Measurements from ENCODE around the gene IKZF2. TPM values are rescaled to one million over a fixed set of nuclear protein-coding genes. Genes with fewer than 3 reads are reported as not detected.

The IKZF2 gene
- polyA plus RNA-seq, 2 of the 4 experiments (the other 2 are of a cell fraction), result 0.17 to 0.44 TPM

DNA sequence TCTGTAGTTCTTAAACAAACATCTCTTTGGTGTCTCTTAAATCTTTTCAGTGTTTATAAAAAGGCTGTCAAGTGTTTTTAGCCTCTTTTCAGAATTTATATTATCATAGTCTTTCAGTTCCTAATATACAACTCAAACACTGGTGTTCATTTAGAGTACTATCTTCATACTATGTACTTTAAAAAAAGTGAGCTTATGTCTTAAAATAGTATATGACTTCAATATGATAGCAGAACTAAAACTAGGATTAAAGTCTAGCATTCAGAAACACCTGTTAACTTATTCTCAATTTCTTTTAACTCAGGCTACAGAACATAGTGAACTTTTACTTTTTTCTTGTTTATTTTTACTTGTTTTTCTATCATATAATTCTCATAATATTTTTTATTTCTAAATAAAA, 14.7 kb upstream of the IKZF2 start:
- Histone ChIP-seq H3K27ac (no peak overlapping the region), H3K4me1 (no peaks in the 10 kb centered on the region), H3K9me3 (no peaks in the 10 kb centered on the region), H3K4me3 (no peak overlapping the region), H3K4me2 (no peak overlapping the region)
- TF ChIP-seq EHF (CRISPR knock-in tag; IDR thresholded peaks at IDR 0.05) (no peak), FOSL2 (IDR thresholded peaks at IDR 0.05) (no peak), FOSL2 (CRISPR knock-in tag; IDR thresholded peaks at IDR 0.05) (no peak), NR3C1 (IDR thresholded peaks at IDR 0.05) (no peak), HDAC2 (IDR thresholded peaks at IDR 0.05) (no peak), RAD21 (conservative IDR thresholded peaks at IDR 0.05 in 1 of 2, IDR thresholded peaks at IDR 0.05 in 1 of 2) (no peak), SREBF2 (IDR thresholded peaks at IDR 0.05) (no peak), KDM5A (IDR thresholded peaks at IDR 0.05) (no peak), CBX8 (IDR thresholded peaks at IDR 0.05) (no peak), RCOR1 (IDR thresholded peaks at IDR 0.05; ENCODE audit: low read depth, low read length) (no peak), KDM1A (IDR thresholded peaks at IDR 0.05; ENCODE audit: low read depth) (no peak), FOSB (CRISPR knock-in tag; IDR thresholded peaks at IDR 0.05) (no peak), SMC3 (IDR thresholded peaks at IDR 0.05) (no peak), BHLHE40 (IDR thresholded peaks at IDR 0.05; ENCODE audit: low read depth, low read length) (no peak), MAFK (IDR thresholded peaks at IDR 0.05; ENCODE audit: partially characterized antibody) (no peak), HOXB5 (CRISPR knock-in tag; IDR thresholded peaks at IDR 0.05) (no peak)
- TF ChIP-seq, protein P1, sequence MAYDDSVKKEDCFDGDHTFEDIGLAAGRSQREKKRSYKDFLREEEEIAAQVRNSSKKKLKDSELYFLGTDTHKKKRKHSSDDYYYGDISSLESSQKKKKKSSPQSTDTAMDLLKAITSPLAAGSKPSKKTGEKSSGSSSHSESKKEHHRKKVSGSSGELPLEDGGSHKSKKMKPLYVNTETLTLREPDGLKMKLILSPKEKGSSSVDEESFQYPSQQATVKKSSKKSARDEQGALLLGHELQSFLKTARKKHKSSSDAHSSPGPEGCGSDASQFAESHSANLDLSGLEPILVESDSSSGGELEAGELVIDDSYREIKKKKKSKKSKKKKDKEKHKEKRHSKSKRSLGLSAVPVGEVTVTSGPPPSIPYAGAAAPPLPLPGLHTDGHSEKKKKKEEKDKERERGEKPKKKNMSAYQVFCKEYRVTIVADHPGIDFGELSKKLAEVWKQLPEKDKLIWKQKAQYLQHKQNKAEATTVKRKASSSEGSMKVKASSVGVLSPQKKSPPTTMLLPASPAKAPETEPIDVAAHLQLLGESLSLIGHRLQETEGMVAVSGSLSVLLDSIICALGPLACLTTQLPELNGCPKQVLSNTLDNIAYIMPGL (CRISPR knock-in tag; IDR thresholded peaks at IDR 0.05; ENCODE audit: borderline replicate concordance), result no peak
- TF ChIP-seq, protein P2, sequence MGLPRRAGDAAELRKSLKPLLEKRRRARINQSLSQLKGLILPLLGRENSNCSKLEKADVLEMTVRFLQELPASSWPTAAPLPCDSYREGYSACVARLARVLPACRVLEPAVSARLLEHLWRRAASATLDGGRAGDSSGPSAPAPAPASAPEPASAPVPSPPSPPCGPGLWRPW (IDR thresholded peaks at IDR 0.05), result no peak
- TF ChIP-seq, protein P3, sequence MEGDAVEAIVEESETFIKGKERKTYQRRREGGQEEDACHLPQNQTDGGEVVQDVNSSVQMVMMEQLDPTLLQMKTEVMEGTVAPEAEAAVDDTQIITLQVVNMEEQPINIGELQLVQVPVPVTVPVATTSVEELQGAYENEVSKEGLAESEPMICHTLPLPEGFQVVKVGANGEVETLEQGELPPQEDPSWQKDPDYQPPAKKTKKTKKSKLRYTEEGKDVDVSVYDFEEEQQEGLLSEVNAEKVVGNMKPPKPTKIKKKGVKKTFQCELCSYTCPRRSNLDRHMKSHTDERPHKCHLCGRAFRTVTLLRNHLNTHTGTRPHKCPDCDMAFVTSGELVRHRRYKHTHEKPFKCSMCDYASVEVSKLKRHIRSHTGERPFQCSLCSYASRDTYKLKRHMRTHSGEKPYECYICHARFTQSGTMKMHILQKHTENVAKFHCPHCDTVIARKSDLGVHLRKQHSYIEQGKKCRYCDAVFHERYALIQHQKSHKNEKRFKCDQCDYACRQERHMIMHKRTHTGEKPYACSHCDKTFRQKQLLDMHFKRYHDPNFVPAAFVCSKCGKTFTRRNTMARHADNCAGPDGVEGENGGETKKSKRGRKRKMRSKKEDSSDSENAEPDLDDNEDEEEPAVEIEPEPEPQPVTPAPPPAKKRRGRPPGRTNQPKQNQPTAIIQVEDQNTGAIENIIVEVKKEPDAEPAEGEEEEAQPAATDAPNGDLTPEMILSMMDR (IDR thresholded peaks at IDR 0.05), result no peak
- ChIA-PET POLR2A (no interaction called here), CTCF (no interaction called here)
- ATAC-seq, result no peak
- no peak for DNase-seq (ENCODE audit: low read depth in 1 of 2, low spot score in 1 of 2)
- no peak for FAIRE-seq

DNA sequence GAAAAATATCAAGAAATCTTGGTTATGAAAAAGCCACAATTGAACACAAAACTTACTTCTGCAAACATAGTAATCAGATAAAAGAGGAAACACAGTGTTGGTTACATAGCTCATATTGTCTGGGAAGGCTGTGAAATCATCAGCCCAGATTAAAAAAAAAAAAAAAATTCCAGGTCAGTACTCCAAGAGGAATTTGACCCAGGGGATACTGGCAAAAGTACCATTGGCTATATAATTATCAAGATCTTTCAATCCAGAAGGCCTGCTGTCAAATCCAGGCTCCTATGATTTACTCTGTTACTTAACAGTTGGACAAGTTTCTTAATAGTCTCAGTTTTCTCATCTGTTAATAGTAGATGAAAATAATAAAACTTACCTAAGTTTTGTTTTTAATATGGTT, 12.9 kb upstream of the IKZF2 start:
- POLR2A ChIA-PET, result no interaction called here

More for the DNA sequence above, 12.9 kb upstream of the IKZF2 start:
- CTCF ChIA-PET, result interaction anchor here (0.8 kb wide), 1 partner anchor 11 kb away, joined by 4 read pairs; no protein-coding TSS in a partner anchor
- H3K4me3 ChIP-seq, result no peak overlapping the region
- FAIRE-seq (no peak), ATAC-seq (no peak), DNase-seq (ENCODE audit: low read depth in 1 of 2, low spot score in 1 of 2) (no peak)
- H3K4me1 ChIP-seq, result no peaks in the 10 kb centered on the region
- H3K27ac ChIP-seq, result no peak overlapping the region
- TF ChIP-seq USF2 (IDR thresholded peaks at IDR 0.05) (no peak), MAFK (IDR thresholded peaks at IDR 0.05; ENCODE audit: partially characterized antibody) (no peak), ZNF302 (CRISPR knock-in tag; IDR thresholded peaks at IDR 0.05) (no peak), PHF8 (IDR thresholded peaks at IDR 0.05; ENCODE audit: borderline replicate concordance, low read depth) (no peak), POLR2AphosphoS2 (conservative IDR thresholded peaks at IDR 0.05; ENCODE audit: low read length) (no peak), CEBPB (IDR thresholded peaks at IDR 0.05) (no peak)
- H3K9me3 ChIP-seq, result no peaks in the 10 kb centered on the region
- H3K4me2 ChIP-seq, result no peak overlapping the region
